OCI-LY1 (cell line): ENCODE results near the gene EVA1A.

Experiments used
- H2AFZ ChIP-seq: fragments of 200-600 bp; sonication (generic), shearing (Covaris generic); 2 replicates; pipeline ENCODE4 v1.6.0; 2014; ENCODE audit warnings: antibody characterized with exemption, mild to moderate bottlenecking, low read length
- H3F3A ChIP-seq: fragments of 200-600 bp; sonication (generic), shearing (Covaris generic); 2 replicates; pipeline ENCODE4 v1.6.0; 2014; ENCODE audit warnings: mild to moderate bottlenecking, antibody characterized with exemption, low read length, moderate library complexity; ENCODE audit not compliant: insufficient read depth
- H3K27ac ChIP-seq: fragments of 200-600 bp; sonication (generic); 2 replicates; pipeline ENCODE4 v1.5.1; 2014; ENCODE audit warnings: low read length, mixed run types, mild to moderate bottlenecking, low read depth; ENCODE audit not compliant: poor library complexity, severe bottlenecking
- H3K27me3 ChIP-seq: fragments of 200-600 bp; sonication (generic); 2 replicates; pipeline ENCODE4 v1.6.0; 2014; ENCODE audit warnings: antibody characterized with exemption, mild to moderate bottlenecking, low read length, moderate library complexity; ENCODE audit not compliant: insufficient read depth
- H3K36me3 ChIP-seq: fragments of 200-600 bp; sonication (generic); 2 replicates; pipeline ENCODE4 v1.6.1; 2014; ENCODE audit warnings: mild to moderate bottlenecking, antibody characterized with exemption, low read length, moderate library complexity, mixed read lengths; ENCODE audit not compliant: insufficient read depth
- H3K4me1 ChIP-seq: fragments of 200-600 bp; sonication (generic); 2 replicates; pipeline ENCODE4 v1.5.1; 2014; ENCODE audit warnings: mild to moderate bottlenecking, low read length, moderate library complexity; ENCODE audit not compliant: insufficient read depth, severe bottlenecking
- H3K4me2 ChIP-seq: fragments of 200-600 bp; sonication (generic), shearing (Covaris generic); 2 replicates; pipeline ENCODE4 v1.6.1; 2014; ENCODE audit warnings: low read length
- H3K4me3 ChIP-seq: fragments of 200-600 bp; sonication (generic); 2 replicates; pipeline ENCODE4 v1.5.1; 2014; ENCODE audit warnings: low read length, low read depth, mild to moderate bottlenecking, mixed read lengths; ENCODE audit not compliant: poor library complexity, severe bottlenecking
- H3K79me2 ChIP-seq: fragments of 200-600 bp; shearing (Covaris generic); 2 replicates; pipeline ENCODE4 v1.6.1; 2016; ENCODE audit warnings: mixed run types, low read length, mixed read lengths; ENCODE audit not compliant: insufficient read depth
- H3K9ac ChIP-seq: fragments of 200-600 bp; sonication (generic), shearing (Covaris generic); 2 replicates; pipeline ENCODE4 v1.6.1; 2014; ENCODE audit warnings: mild to moderate bottlenecking, low read length, mixed read lengths
- H3K9me2 ChIP-seq: fragments of 200-600 bp; sonication (generic), shearing (Covaris generic); 2 replicates; pipeline ENCODE4 v1.6.1; 2014; ENCODE audit warnings: low read depth, mild to moderate bottlenecking, low read length, mixed read lengths
- H3K9me3 ChIP-seq: fragments of 200-600 bp; shearing (Covaris generic); 2 replicates; pipeline ENCODE4 v1.6.1; 2014; ENCODE audit warnings: low read length, mixed read lengths
- H4K20me1 ChIP-seq: fragments of 200-600 bp; sonication (generic), shearing (Covaris generic); 2 replicates; pipeline ENCODE4 v1.6.0; 2016; ENCODE audit warnings: mild to moderate bottlenecking, low read length; ENCODE audit not compliant: insufficient read depth
- CTCF ChIP-seq: fragments of 200-600 bp; sonication (generic), shearing (Covaris generic); IDR thresholded peaks from 2 replicates; pipeline ENCODE4 v1.5.1; 2017; ENCODE audit warnings: mild to moderate bottlenecking, antibody characterized with exemption, low read length, moderate library complexity, mixed read lengths
- EZH2 ChIP-seq: fragments of 200-600 bp; sonication (generic), shearing (Covaris generic); IDR thresholded peaks from 2 replicates; pipeline ENCODE4 v1.8.0; 2017; ENCODE audit warnings: borderline replicate concordance, mixed run types, mild to moderate bottlenecking, antibody characterized with exemption, low read length, moderate library complexity, mixed read lengths

Gene EVA1A

DNA sequence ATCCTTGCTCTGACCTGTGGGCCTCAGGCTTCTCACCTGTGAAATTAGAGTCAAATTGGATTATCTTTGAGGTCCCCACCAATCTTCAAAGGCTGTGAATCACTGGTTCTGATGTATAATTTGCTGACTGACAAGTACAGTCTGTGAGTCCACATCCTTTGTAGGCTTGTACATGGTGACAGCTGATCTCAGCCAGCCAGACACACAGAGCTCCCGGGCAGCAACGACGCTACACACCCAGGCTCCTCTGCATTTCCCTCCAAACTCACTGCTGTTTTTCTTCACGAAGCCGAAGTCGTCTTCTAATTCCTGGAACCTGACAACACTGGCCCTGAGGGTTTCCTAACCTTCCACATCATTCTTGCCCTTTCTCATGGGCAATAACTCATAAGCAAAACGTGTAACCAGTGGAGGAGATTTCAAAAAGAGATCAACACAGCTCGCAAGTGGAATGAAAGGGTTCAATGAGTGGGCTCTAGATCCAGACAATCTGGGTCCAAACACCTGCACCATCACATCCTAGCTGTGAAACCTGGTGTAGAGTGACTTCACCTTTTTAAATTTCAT is 37.9 kb upstream of the EVA1A start:
- Histone ChIP-seq H3K9ac (no peak overlapping the region), H3K4me1 (no peaks in the 10 kb centered on the region), H2AFZ (no peak overlapping the region), H3K4me2 (no peak overlapping the region), H3K9me2 (no peaks in the 10 kb centered on the region), H3K27me3 (no peaks in the 10 kb centered on the region), H3K79me2 (no peaks in the 10 kb centered on the region), H3K9me3 (no peaks in the 10 kb centered on the region), H3K36me3 (no peaks in the 10 kb centered on the region), H3K4me3 (no peak overlapping the region), H3F3A (no peaks in the 10 kb centered on the region), H4K20me1 (no peaks in the 10 kb centered on the region), H3K27ac (no peak overlapping the region)
- no peak for TF ChIP-seq CTCF
- no peak for TF ChIP-seq EZH2

DNA sequence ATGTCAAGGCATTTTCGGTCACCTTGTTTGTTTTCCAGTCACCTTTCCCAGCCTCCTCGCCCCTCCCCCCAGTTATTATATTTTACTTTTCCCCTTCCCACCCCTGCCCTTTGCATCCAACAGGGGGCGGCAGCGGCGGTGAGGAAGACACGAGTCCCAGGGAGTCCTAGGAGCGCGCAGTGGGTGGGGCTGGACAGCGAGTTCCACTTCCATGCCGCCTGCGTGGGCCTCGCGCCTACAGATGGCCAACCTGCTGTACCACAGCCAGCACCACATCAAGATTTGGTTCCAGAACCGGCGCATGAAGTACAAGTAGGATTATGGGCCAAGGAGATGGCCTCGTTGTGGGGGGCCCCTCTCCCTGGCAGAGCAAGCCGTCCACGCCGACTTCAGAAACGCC is 37.2 kb upstream of the EVA1A start:
- H3F3A ChIP-seq: no peaks in the 10 kb centered on the region
- TF ChIP-seq CTCF: no peak
- TF ChIP-seq EZH2: no peak

GRCh38 chr2:75596784-75597183 is 36.0 kb upstream of the EVA1A start:
- H3K79me2 ChIP-seq: no peaks in the 10 kb centered on the region
- TF ChIP-seq EZH2 (no peak), CTCF (no peak)
- H3K4me2 ChIP-seq: no peak overlapping the region
- H2AFZ ChIP-seq: no peak overlapping the region
- no peaks in the 10 kb centered on the region for H3K9me3 ChIP-seq
- H3K36me3 ChIP-seq: no peaks in the 10 kb centered on the region
- no peaks in the 10 kb centered on the region for H4K20me1 ChIP-seq
- no peaks in the 10 kb centered on the region for H3K27me3 ChIP-seq
- H3F3A ChIP-seq: no peaks in the 10 kb centered on the region
- H3K4me1 ChIP-seq: no peaks in the 10 kb centered on the region
- no peak overlapping the region for H3K27ac ChIP-seq
- H3K9ac ChIP-seq: no peak overlapping the region
- H3K9me2 ChIP-seq: no peaks in the 10 kb centered on the region
- no peak overlapping the region for H3K4me3 ChIP-seq

More for the DNA sequence above, 37.2 kb upstream of the EVA1A start:
- Histone ChIP-seq H3K9me2 (no peaks in the 10 kb centered on the region), H3K27ac (no peak overlapping the region), H3K4me3 (no peak overlapping the region), H4K20me1 (no peaks in the 10 kb centered on the region), H3K27me3 (no peaks in the 10 kb centered on the region), H3K9me3 (no peaks in the 10 kb centered on the region), H3K4me1 (no peaks in the 10 kb centered on the region), H3K36me3 (no peaks in the 10 kb centered on the region), H2AFZ (no peak overlapping the region), H3K9ac (no peak overlapping the region), H3K4me2 (no peak overlapping the region), H3K79me2 (no peaks in the 10 kb centered on the region)
